DOHH2 (cell line): ENCODE results near the gene SLC22A13.

Experiments
- H3F3A ChIP-seq: fragments of 200-600 bp; sonication (generic), shearing (Covaris generic); 2 replicates; pipeline ENCODE4 v1.6.0; 2016; ENCODE audit warnings: antibody characterized with exemption, mild to moderate bottlenecking; ENCODE audit not compliant: control insufficient read depth, insufficient read depth
- H3K27ac ChIP-seq: fragments of 200-600 bp; sonication (generic); 2 replicates; pipeline ENCODE4 v1.5.1; 2014; ENCODE audit warnings: low read depth, mild to moderate bottlenecking, low read length, moderate library complexity
- H3K27me3 ChIP-seq: fragments of 200-600 bp; sonication (generic); 2 replicates; pipeline ENCODE4 v1.6.1; 2014; ENCODE audit warnings: mild to moderate bottlenecking, low read length, mixed read lengths; ENCODE audit not compliant: control insufficient read depth
- H3K36me3 ChIP-seq: fragments of 200-600 bp; sonication (generic); 2 replicates; pipeline ENCODE4 v1.6.1; 2014; ENCODE audit warnings: mild to moderate bottlenecking, low read length, moderate library complexity, mixed read lengths; ENCODE audit not compliant: control insufficient read depth
- H3K4me1 ChIP-seq: fragments of 200-600 bp; sonication (generic); 2 replicates; pipeline ENCODE4 v1.6.1; 2014; ENCODE audit warnings: mild to moderate bottlenecking, low read length, mixed read lengths; ENCODE audit not compliant: control insufficient read depth
- H3K4me2 ChIP-seq: fragments of 200-600 bp; sonication (generic); 2 replicates; pipeline ENCODE4 v1.6.0; 2014; ENCODE audit warnings: mild to moderate bottlenecking, low read length, moderate library complexity
- H3K4me3 ChIP-seq: fragments of 200-600 bp; sonication (generic); 2 replicates; pipeline ENCODE4 v1.5.1; 2014; ENCODE audit warnings: mild to moderate bottlenecking, low read length, mixed read lengths
- H3K79me2 ChIP-seq: fragments of 200-600 bp; sonication (generic); 2 replicates; pipeline ENCODE4 v1.6.1; 2014; ENCODE audit warnings: mild to moderate bottlenecking, low read length, mixed read lengths; ENCODE audit not compliant: control insufficient read depth
- H3K9me2 ChIP-seq: fragments of 200-600 bp; sonication (generic); replicated peaks from 2 replicates; pipeline ENCODE4 v1.6.1; 2014; ENCODE audit warnings: mild to moderate bottlenecking, low read length, mixed read lengths; ENCODE audit not compliant: control insufficient read depth
- H3K9me3 ChIP-seq: fragments of 200-600 bp; sonication (generic); 2 replicates; pipeline ENCODE4 v1.6.1; 2014; ENCODE audit warnings: antibody characterized with exemption, low read length, mixed read lengths; ENCODE audit not compliant: control insufficient read depth, insufficient read depth
- H4K20me1 ChIP-seq: fragments of 200-600 bp; sonication (generic); 2 replicates; pipeline ENCODE4 v1.6.0; 2014; ENCODE audit warnings: low read depth, mild to moderate bottlenecking, antibody characterized with exemption, low read length, moderate library complexity; ENCODE audit not compliant: control insufficient read depth, insufficient read depth
- EZH2phosphoT487 ChIP-seq: fragments of 200-600 bp; sonication (generic); IDR thresholded peaks from 2 replicates; pipeline ENCODE4 v1.6.1; 2017; ENCODE audit warnings: borderline replicate concordance, mild to moderate bottlenecking, antibody characterized with exemption, low read length, moderate library complexity, mixed read lengths
- TF ChIP-seq, protein P1 (sequence below): fragments of 200-600 bp; sonication (generic); IDR thresholded peaks from one replicate; pipeline ENCODE4 v1.5.1; 2014; ENCODE audit warnings: antibody characterized with exemption, mild to moderate bottlenecking, low read depth, low read length; ENCODE audit not compliant: poor library complexity, severe bottlenecking

The SLC22A13 gene

DNA sequence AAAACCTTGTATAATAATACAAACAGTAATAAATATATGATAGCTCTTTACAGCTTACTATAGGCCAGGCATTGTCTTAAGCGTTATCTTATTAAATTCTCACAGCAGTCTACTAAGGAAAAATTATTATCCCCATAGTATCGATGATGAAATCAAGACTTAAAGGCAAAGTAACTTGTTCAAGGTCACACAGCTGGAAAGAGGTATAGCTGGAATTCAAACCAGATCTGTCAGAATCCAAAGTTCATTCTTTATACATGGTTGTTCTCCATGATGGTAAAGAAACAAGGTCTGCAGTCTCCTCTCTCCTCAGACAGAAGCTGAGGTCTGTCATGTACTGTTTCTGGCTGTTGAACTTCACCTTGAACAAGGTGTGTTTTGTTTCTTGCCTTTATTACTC, 15.4 kb upstream of the SLC22A13 start:
- TF ChIP-seq EZH2phosphoT487 = no peak
- TF ChIP-seq, protein P1, sequence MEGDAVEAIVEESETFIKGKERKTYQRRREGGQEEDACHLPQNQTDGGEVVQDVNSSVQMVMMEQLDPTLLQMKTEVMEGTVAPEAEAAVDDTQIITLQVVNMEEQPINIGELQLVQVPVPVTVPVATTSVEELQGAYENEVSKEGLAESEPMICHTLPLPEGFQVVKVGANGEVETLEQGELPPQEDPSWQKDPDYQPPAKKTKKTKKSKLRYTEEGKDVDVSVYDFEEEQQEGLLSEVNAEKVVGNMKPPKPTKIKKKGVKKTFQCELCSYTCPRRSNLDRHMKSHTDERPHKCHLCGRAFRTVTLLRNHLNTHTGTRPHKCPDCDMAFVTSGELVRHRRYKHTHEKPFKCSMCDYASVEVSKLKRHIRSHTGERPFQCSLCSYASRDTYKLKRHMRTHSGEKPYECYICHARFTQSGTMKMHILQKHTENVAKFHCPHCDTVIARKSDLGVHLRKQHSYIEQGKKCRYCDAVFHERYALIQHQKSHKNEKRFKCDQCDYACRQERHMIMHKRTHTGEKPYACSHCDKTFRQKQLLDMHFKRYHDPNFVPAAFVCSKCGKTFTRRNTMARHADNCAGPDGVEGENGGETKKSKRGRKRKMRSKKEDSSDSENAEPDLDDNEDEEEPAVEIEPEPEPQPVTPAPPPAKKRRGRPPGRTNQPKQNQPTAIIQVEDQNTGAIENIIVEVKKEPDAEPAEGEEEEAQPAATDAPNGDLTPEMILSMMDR = no peak
- no peaks in the 10 kb centered on the region for H3F3A ChIP-seq
- no peaks in the 10 kb centered on the region for H3K9me2 ChIP-seq
- H3K4me3 ChIP-seq = no peak overlapping the region
- H3K9me3 ChIP-seq = no peaks in the 10 kb centered on the region
- no peaks in the 10 kb centered on the region for H3K27me3 ChIP-seq
- H3K27ac ChIP-seq = no peak overlapping the region
- no peaks in the 10 kb centered on the region for H4K20me1 ChIP-seq
- no peaks in the 10 kb centered on the region for H3K4me1 ChIP-seq
- peaks cover 82% of the 10 kb centered on the region for H3K36me3 ChIP-seq
- H3K79me2 ChIP-seq = no peaks in the 10 kb centered on the region
- H3K4me2 ChIP-seq = no peak overlapping the region

- H3K4me3 ChIP-seq = no peak overlapping the region
These were observed 14.4 kb upstream of the SLC22A13 start for GRCh38 chr3:38251197-38251596.

DNA sequence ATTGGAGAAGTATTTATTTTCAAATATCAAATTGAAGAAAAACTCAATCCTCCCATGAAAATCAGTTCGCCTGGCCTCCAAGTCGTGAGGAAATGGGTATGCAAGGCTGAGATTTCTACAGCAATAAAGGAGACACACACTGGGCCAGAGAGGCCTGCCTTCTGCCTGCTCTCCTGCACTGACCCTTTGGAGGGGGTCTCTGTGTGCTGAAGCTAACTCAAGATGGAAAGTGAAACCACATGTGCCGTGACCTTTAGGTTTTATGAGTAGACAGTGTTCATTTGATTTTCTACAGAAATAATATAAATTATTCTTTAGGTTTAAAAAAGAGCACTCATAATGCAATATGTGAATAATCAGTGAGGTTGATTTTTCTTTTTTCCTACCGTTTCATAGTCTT, 11.9 kb upstream of the SLC22A13 start:
- H3K9me2 ChIP-seq = no peaks in the 10 kb centered on the region
- no peaks in the 10 kb centered on the region for H3K9me3 ChIP-seq
- no peaks in the 10 kb centered on the region for H3K4me1 ChIP-seq
- no peaks in the 10 kb centered on the region for H3F3A ChIP-seq
- no peaks in the 10 kb centered on the region for H4K20me1 ChIP-seq
- no peak overlapping the region for H3K4me2 ChIP-seq
- H3K36me3 ChIP-seq = peaks cover 54% of the 10 kb centered on the region
- H3K27ac ChIP-seq = no peak overlapping the region
- H3K79me2 ChIP-seq = no peaks in the 10 kb centered on the region
- H3K27me3 ChIP-seq = no peaks in the 10 kb centered on the region
- H3K4me3 ChIP-seq = no peak overlapping the region
- TF ChIP-seq, protein P1 = no peak
- TF ChIP-seq EZH2phosphoT487 = no peak

More at GRCh38 chr3:38251197-38251596, 14.4 kb upstream of the SLC22A13 start:
- H3K27me3 ChIP-seq = no peaks in the 10 kb centered on the region
- H3K36me3 ChIP-seq = peaks cover 75% of the 10 kb centered on the region
- TF ChIP-seq, protein P1 = no peak
- no peak for TF ChIP-seq EZH2phosphoT487
- H3K4me2 ChIP-seq = no peak overlapping the region
- no peaks in the 10 kb centered on the region for H3F3A ChIP-seq
- no peaks in the 10 kb centered on the region for H3K79me2 ChIP-seq
- H3K9me3 ChIP-seq = no peaks in the 10 kb centered on the region
- H3K9me2 ChIP-seq = no peaks in the 10 kb centered on the region
- no peak overlapping the region for H3K27ac ChIP-seq
- H4K20me1 ChIP-seq = no peaks in the 10 kb centered on the region
- no peaks in the 10 kb centered on the region for H3K4me1 ChIP-seq

DNA sequence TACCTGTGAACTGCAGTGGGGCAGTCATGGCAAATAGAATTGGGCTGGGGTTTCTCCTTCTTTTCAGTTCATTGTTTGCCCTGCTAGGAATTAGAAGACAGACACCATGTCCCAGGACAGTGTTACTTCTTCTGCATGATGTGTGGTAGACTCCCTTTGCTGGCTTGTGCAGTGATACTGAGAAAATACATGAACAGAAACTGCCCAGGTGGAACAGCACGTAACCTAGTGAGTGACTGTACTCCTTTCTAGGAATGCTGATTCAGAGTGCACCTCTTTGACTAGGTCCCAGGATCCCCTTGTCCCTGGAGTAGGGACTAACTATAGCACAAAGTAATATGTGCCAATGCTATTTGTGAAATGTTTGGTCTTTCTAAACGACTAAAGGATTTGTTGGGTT, 10.7 kb upstream of the SLC22A13 start:
- H3F3A ChIP-seq = no peaks in the 10 kb centered on the region
- no peaks in the 10 kb centered on the region for H3K9me2 ChIP-seq
- H3K9me3 ChIP-seq = no peaks in the 10 kb centered on the region
- H3K4me1 ChIP-seq = no peaks in the 10 kb centered on the region
- H3K79me2 ChIP-seq = no peaks in the 10 kb centered on the region
- H3K4me2 ChIP-seq = no peak overlapping the region
- no peak for TF ChIP-seq EZH2phosphoT487
- TF ChIP-seq, protein P1 = no peak
- H4K20me1 ChIP-seq = no peaks in the 10 kb centered on the region
- no peak overlapping the region for H3K4me3 ChIP-seq
- H3K27ac ChIP-seq = no peak overlapping the region
- H3K27me3 ChIP-seq = no peaks in the 10 kb centered on the region
- peaks cover 46% of the 10 kb centered on the region for H3K36me3 ChIP-seq
